CD14-positive monocyte (primary cell): ENCODE data around the gene PAXIP1. TPM values are rescaled to one million over a fixed set of nuclear protein-coding genes. Genes with fewer than 3 reads are reported as not detected.

ENCODE experiments used
- DNase-seq, 3 donors: peaks; one replicate each; pipeline ENCODE4 v3.0.0-alpha.2; 2011 to 2022
- H2AFZ ChIP-seq: 2 replicates; pipeline ENCODE4 v1.6.0; 2012; ENCODE audit warnings: mild to moderate bottlenecking, low read depth, low read length, inconsistent platforms; ENCODE audit not compliant: insufficient read depth, poor library complexity, severe bottlenecking
- H3K27ac ChIP-seq, 2 donors: 1 replicate in 1 of 2; 2 replicates in 1 of 2; pipeline ENCODE4 v1.5.1; 2012 to 2013; ENCODE audit warnings: low read length in 2 of 2, control low read depth in 1 of 2, inconsistent platforms in 1 of 2, low read depth in 1 of 2, mild to moderate bottlenecking in 1 of 2
- H3K27me3 ChIP-seq, 2 donors: one replicate each; pipeline versions ENCODE4 v1.6.0 to v1.6.1; 2011 to 2013; ENCODE audit warnings: low read length in 2 of 2; ENCODE audit not compliant: control insufficient read depth in 2 of 2, insufficient read depth in 2 of 2
- H3K36me3 ChIP-seq, 2 donors: replicated peaks in 1 of 2; 1 replicate in 1 of 2; 2 replicates in 1 of 2; pipeline versions ENCODE4 v1.5.1 to v1.6.1; 2012 to 2013; ENCODE audit warnings: low read length in 2 of 2, control low read depth in 1 of 2, inconsistent platforms in 1 of 2, mild to moderate bottlenecking in 1 of 2; ENCODE audit not compliant: insufficient read depth in 2 of 2, control insufficient read depth in 1 of 2
- H3K4me1 ChIP-seq, 2 donors: 1 replicate in 1 of 2; 2 replicates in 1 of 2; pipeline versions ENCODE4 v1.5.1 to v1.6.1; 2012 to 2013; ENCODE audit warnings: low read length in 2 of 2, control low read depth in 1 of 2, inconsistent platforms in 1 of 2, mild to moderate bottlenecking in 1 of 2, moderate library complexity in 1 of 2; ENCODE audit not compliant: insufficient read depth in 2 of 2, control insufficient read depth in 1 of 2
- H3K4me2 ChIP-seq: replicated peaks from 2 replicates; pipeline ENCODE3; 2012; ENCODE audit warnings: low read length, moderate library complexity, mild to moderate bottlenecking; ENCODE audit not compliant: poor library complexity, severe bottlenecking; ENCODE audit errors: extremely low read depth
- H3K4me3 ChIP-seq, 3 experiments: fragments of 200-600 bp in 1 of 3; sonication (generic) in 1 of 3; replicated peaks in 1 of 3; 1 replicate in 2 of 3; 2 replicates in 1 of 3; pipeline ENCODE4 v1.5.1; 2011 to 2013; ENCODE audit warnings: low read length in 3 of 3, mild to moderate bottlenecking in 3 of 3, control low read depth in 2 of 3, low read depth in 2 of 3, inconsistent platforms in 1 of 3, moderate library complexity in 1 of 3
- H3K79me2 ChIP-seq: 2 replicates; pipeline ENCODE4 v1.6.0; 2012; ENCODE audit warnings: mild to moderate bottlenecking, control low read depth, inconsistent platforms, low read length, moderate library complexity; ENCODE audit not compliant: insufficient read depth
- H3K9ac ChIP-seq: 2 replicates; pipeline ENCODE4 v1.6.0; 2017; ENCODE audit warnings: low read length, mild to moderate bottlenecking; ENCODE audit not compliant: insufficient read depth, poor library complexity, severe bottlenecking
- H3K9me3 ChIP-seq, 2 donors: replicated peaks in 1 of 2; 1 replicate in 1 of 2; 2 replicates in 1 of 2; pipeline versions ENCODE4 v1.5.1 to v1.6.1; 2012 to 2013; ENCODE audit warnings: low read length in 2 of 2, control low read depth in 1 of 2; ENCODE audit not compliant: control insufficient read depth in 1 of 2, insufficient read depth in 1 of 2
- H4K20me1 ChIP-seq: 2 replicates; pipeline ENCODE4 v1.6.0; 2012; ENCODE audit warnings: mild to moderate bottlenecking, low read length, control low read depth, moderate library complexity; ENCODE audit not compliant: insufficient read depth
- H3K27ac Mint-ChIP-seq, 7 donors: one replicate each; pipeline ENCODE4 v1.8.0; 2020; ENCODE audit warnings: mild to moderate bottlenecking in 7 of 7, mixed read lengths in 7 of 7, moderate library complexity in 6 of 7, inconsistent platforms in 2 of 7
- H3K27me3 Mint-ChIP-seq, 3 donors: one replicate each; pipeline ENCODE4 v1.8.0; 2021 to 2022; ENCODE audit warnings: low read depth in 3 of 3, mild to moderate bottlenecking in 3 of 3, mixed read lengths in 3 of 3, moderate library complexity in 3 of 3, inconsistent platforms in 1 of 3
- H3K36me3 Mint-ChIP-seq, 2 donors: one replicate each; pipeline ENCODE4 v1.8.0; 2020; ENCODE audit warnings: mixed read lengths in 2 of 2, inconsistent platforms in 1 of 2, mild to moderate bottlenecking in 1 of 2
- H3K4me1 Mint-ChIP-seq: one replicate; pipeline ENCODE4 v1.8.0; 2020; ENCODE audit warnings: mild to moderate bottlenecking, mixed read lengths
- H3K4me3 Mint-ChIP-seq, 2 donors: one replicate each; pipeline ENCODE4 v1.8.0; 2020; ENCODE audit warnings: mild to moderate bottlenecking in 2 of 2, mixed read lengths in 2 of 2, moderate library complexity in 1 of 2
- H3K9me3 Mint-ChIP-seq, 7 donors: one replicate each; pipeline ENCODE4 v1.8.0; 2020 to 2022; ENCODE audit warnings: mixed read lengths in 7 of 7, mild to moderate bottlenecking in 6 of 7, moderate library complexity in 6 of 7, inconsistent platforms in 2 of 7
- CTCF ChIP-seq: fragments of 200-600 bp; IDR thresholded peaks from one replicate; pipeline ENCODE4 v1.8.0; 2022; ENCODE audit warnings: antibody characterized with exemption, mild to moderate bottlenecking
- WGBS: methylation state at CpG from one replicate; pipeline ENCODE4 v1.1.5; 2013; ENCODE audit warnings: missing lambda C conversion rate; ENCODE audit not compliant: insufficient coverage; 5-methylcytosine and 5-hydroxymethylcytosine counted together
- intact Hi-C, 2 donors: fragments of 100-400 bp; cut with micrococcal nuclease; formaldehyde crosslinking; loops; one replicate each; pipeline versions ENCODE4 v1.15.0 to v1.15.1; 2023
- polyA plus RNA-seq, 3 donors: library from polyadenylated mRNA; depleted of rRNA in 1 of 3; unstranded in 2 of 3; stranded (reverse) in 1 of 3; fragments of 300-500 nt in 2 of 3; fragments of >200 nt in 1 of 3; fragmentation: Illumina TruSeq in 2 of 3; gene quantifications; 1 replicate in 2 of 3; 2 replicates in 1 of 3; pipeline ENCODE4 v1.2.3, GENCODE V29; 2012 to 2021

PAXIP1 gene
- polyA plus RNA-seq, 3 donors = 0.44 to 8.4 (median 0.58) TPM

- Histone ChIP-seq H4K20me1 (no peaks in the 10 kb centered on the region), H3K9ac (no peak overlapping the region), H3K4me3 (no peak overlapping the region), H3K27ac (no peak overlapping the region), H3K27me3 (no peaks in the 10 kb centered on the region), H3K36me3 (peaks cover 25 to 67% of the 10 kb centered on the region in 2 donors), H3K9me3 (no peaks in the 10 kb centered on the region), H2AFZ (no peak overlapping the region), H3K79me2 (peaks cover 25% of the 10 kb centered on the region), H3K4me2 (no peak overlapping the region), H3K4me1 (peaks cover 2 to 4% of the 10 kb centered on the region in 2 donors)
- no peak for TF ChIP-seq CTCF
- Mint-ChIP-seq H3K4me3 (no peak overlapping the region), H3K36me3 (peaks cover 47 to 56% of the 10 kb centered on the region in 2 donors), H3K27ac (no peak overlapping the region), H3K9me3 (no peaks in the 10 kb centered on the region), H3K27me3 (peaks cover 0 to under 1% (median 0%) of the 10 kb centered on the region in 3 donors), H3K4me1 (peaks cover 2% of the 10 kb centered on the region)
- WGBS = 100% methylated on average over 1 of the region's 4 CpGs
- DNase-seq = no peak
- intact Hi-C loops = no loop called here
Observed at GRCh38 chr7:154996756-154997155, 6.2 kb downstream of the PAXIP1 start.

- H3K27me3 ChIP-seq = no peaks in the 10 kb centered on the region
- no peak overlapping the region for H2AFZ ChIP-seq
- Mint-ChIP-seq H3K4me1 (no peaks in the 10 kb centered on the region), H3K27me3 (no peaks in the 10 kb centered on the region), H3K4me3 (no peak overlapping the region), H3K36me3 (peaks cover 53 to 63% of the 10 kb centered on the region in 2 donors), H3K27ac (peak overlapping the region in 1 of 7 donors; percentile 32), H3K9me3 (no peaks in the 10 kb centered on the region)
- H3K4me3 ChIP-seq = no peak overlapping the region
- intact Hi-C loops = no loop called here
- H3K27ac ChIP-seq = no peak overlapping the region
- H3K79me2 ChIP-seq = peaks cover 20% of the 10 kb centered on the region
- no peaks in the 10 kb centered on the region for H3K9me3 ChIP-seq
- no peak overlapping the region for H3K9ac ChIP-seq
- DNase-seq = no peak
- no peaks in the 10 kb centered on the region for H4K20me1 ChIP-seq
- WGBS = no CpG with 5 or more reads among the region's 1 CpG
- H3K4me1 ChIP-seq = peaks cover 0 to 3% of the 10 kb centered on the region in 2 donors
- no peak for TF ChIP-seq CTCF
- H3K36me3 ChIP-seq = peaks cover 25 to 73% of the 10 kb centered on the region in 2 donors
- H3K4me2 ChIP-seq = no peak overlapping the region
Observed at GRCh38 chr7:154996101-154996500, 6.8 kb downstream of the PAXIP1 start.
